Activated CD4-positive, alpha-beta memory T cell treated with anti-CD3 and anti-CD28 coated beads for 36 hours (primary cell): ENCODE results near the gene OR5P2. TPM values are rescaled to one million over a fixed set of nuclear protein-coding genes. Genes with fewer than 3 reads are reported as not detected.
"Not testable (repeated sequence)": the region's sequence is repeated elsewhere in the genome, so short reads cannot be mapped to it uniquely, and the experiment has no call there.

Source experiments
- CTCF ChIA-PET: fragments of 350-600 bp; sonication (Branson Sonifier 250); formaldehyde crosslinking; loops from one replicate; lab custom pipeline; 2021; ENCODE audit warnings: antibody characterized with exemption, inconsistent platforms; lab: Charles Lee
- POLR2A ChIA-PET: fragments of 350-600 bp; sonication (Branson Sonifier 250); formaldehyde crosslinking; loops from one replicate; lab custom pipeline; 2021; ENCODE audit warnings: antibody characterized with exemption; lab: Charles Lee
- DNase-seq: peaks from one replicate; pipeline ENCODE4 v3.0.0-alpha.2; 2020
- H3K27ac Mint-ChIP-seq: one replicate; pipeline ENCODE4 v1.8.0; 2021; ENCODE audit warnings: mixed read lengths
- H3K27me3 Mint-ChIP-seq: one replicate; pipeline ENCODE4 v1.8.0; 2021; ENCODE audit warnings: mixed read lengths
- H3K36me3 Mint-ChIP-seq: one replicate; pipeline ENCODE4 v1.8.0; 2021; ENCODE audit warnings: mixed read lengths
- H3K4me1 Mint-ChIP-seq: one replicate; pipeline ENCODE4 v1.8.0; 2021; ENCODE audit warnings: low read depth, mixed read lengths
- H3K4me3 Mint-ChIP-seq: one replicate; pipeline ENCODE4 v1.8.0; 2021; ENCODE audit warnings: mild to moderate bottlenecking, mixed read lengths
- H3K9me3 Mint-ChIP-seq: one replicate; pipeline ENCODE4 v1.8.0; 2021; ENCODE audit warnings: mixed read lengths
- intact Hi-C: fragments of 100-400 bp; cut with micrococcal nuclease; formaldehyde crosslinking; loops from one replicate; pipeline ENCODE4 v1.15.1; 2023
- total RNA-seq, 2 experiments: library from RNA; stranded (reverse); gene quantifications; one replicate each; pipeline ENCODE4 v1.2.3, GENCODE V29; 2021

The OR5P2 gene
- total RNA-seq, 2 experiments from 2014 or later: not detected

DNA sequence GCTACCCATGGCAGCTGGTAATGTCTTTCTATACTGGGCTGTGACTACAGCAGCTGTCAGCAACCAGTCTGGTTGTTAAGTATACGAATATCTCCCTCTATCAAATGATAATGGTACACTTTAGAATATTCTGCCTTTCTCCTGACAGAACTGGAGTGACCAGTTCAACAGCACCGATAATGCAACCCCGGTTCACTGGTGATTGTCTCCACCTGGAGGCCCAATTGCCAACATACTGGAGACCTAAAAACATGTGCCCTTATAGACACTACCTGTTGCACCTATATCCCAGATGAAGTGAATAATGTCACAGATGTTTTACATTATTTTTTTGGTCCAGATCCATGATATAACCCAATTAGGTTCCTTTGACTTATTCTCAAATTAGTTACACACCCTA, 21.1 kb downstream of the OR5P2 start:
- CTCF ChIA-PET: no interaction called here
- H3K4me3 Mint-ChIP-seq: no peak overlapping the region
- H3K9me3 Mint-ChIP-seq: no peaks in the 10 kb centered on the region
- H3K27me3 Mint-ChIP-seq: peaks cover 7% of the 10 kb centered on the region
- no peaks in the 10 kb centered on the region for H3K4me1 Mint-ChIP-seq
- POLR2A ChIA-PET: no interaction called here
- intact Hi-C loops: no loop called here
- H3K27ac Mint-ChIP-seq: no peak overlapping the region
- no peak for DNase-seq
- no peaks in the 10 kb centered on the region for H3K36me3 Mint-ChIP-seq

DNA sequence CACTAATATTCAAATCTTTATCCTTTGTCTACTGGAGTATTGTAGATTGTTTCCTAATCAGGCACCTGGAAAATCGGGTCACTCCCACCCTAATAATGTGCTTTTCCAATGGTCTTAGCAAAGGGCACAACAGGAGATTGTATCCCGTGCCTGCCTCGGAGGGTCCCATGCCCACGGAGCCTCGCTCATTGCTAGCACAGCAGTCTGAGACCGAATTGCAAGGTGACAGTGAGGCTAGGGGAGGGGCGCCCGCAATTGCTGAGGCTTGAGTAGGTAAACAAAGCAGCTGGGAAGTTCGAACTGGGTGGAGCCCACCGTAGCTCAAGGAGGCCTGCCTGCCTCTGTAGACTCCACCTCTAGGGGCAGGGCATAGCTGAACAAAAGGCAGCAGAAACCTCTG, 32.4 kb downstream of the OR5P2 start:
- H3K27ac Mint-ChIP-seq, intact Hi-C loops, H3K4me1 Mint-ChIP-seq, POLR2A ChIA-PET, H3K4me3 Mint-ChIP-seq, DNase-seq, H3K36me3 Mint-ChIP-seq, H3K9me3 Mint-ChIP-seq, CTCF ChIA-PET: not testable (repeated sequence)
- H3K27me3 Mint-ChIP-seq: peaks cover 20% of the 10 kb centered on the region

DNA sequence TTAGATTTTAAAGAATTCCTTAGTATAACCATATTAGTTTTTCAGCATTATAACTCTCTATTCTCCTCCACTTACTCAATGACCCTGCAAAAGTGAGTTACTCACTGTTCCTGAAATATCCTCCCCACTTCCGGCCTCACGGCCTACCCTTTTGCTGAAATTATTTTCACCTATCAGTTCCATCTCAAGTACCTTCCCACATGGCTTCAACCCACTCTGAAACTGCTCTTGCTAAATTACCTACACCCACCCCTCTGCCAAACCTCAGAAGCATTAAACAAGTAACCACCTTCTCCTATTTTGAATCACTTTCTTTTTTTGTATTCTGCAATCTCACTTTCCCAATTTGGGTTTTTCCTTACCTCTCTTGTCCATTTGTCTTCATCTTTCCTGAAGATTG, 37.7 kb downstream of the OR5P2 start:
- H3K27ac Mint-ChIP-seq: no peak overlapping the region
- peak; percentile 11 for DNase-seq
- CTCF ChIA-PET: no interaction called here
- intact Hi-C loops: no loop called here
- H3K9me3 Mint-ChIP-seq: no peaks in the 10 kb centered on the region
- no peaks in the 10 kb centered on the region for H3K36me3 Mint-ChIP-seq
- peaks cover 10% of the 10 kb centered on the region for H3K27me3 Mint-ChIP-seq
- no peak overlapping the region for H3K4me3 Mint-ChIP-seq
- POLR2A ChIA-PET: no interaction called here
- peaks cover 5% of the 10 kb centered on the region for H3K4me1 Mint-ChIP-seq

DNA sequence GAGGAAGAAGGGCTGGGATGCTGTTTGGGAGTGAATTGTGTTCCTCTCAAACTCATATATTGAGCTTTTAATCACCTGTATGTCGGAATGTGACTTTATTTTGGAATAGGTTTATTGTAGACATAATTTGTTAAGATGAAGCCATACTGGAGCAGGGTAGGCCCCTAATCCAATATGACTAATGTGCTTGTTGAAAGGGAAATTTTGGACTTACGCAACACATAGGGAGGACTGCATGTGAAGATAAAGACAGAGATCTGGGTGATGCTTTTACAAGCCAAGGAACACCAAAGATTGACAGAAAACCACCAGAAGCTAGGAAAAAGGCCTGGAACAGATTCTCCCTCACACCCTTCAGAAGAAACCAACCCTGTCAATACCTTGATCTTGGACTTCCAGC, 47.3 kb downstream of the OR5P2 start:
- no peak for DNase-seq
- intact Hi-C loops: no loop called here
- Mint-ChIP-seq H3K9me3 (no peaks in the 10 kb centered on the region), H3K27me3 (peaks cover 4% of the 10 kb centered on the region), H3K4me3 (no peak overlapping the region), H3K36me3 (no peaks in the 10 kb centered on the region), H3K4me1 (peaks cover 3% of the 10 kb centered on the region), H3K27ac (no peak overlapping the region)
- ChIA-PET CTCF (interaction anchor here (0.7 kb wide), 1 partner anchor 16 kb away, joined by 3 read pairs; no protein-coding TSS in a partner anchor), POLR2A (no interaction called here)

Other genes with a start within 250 kb of the OR5P2 start
- gene CYB5R2, start 123.4 kb downstream of the OR5P2 start, total RNA-seq: 1 to 10 TPM; 4.4 to 4.7 TPM
- not detected for gene OVCH2, start 90.5 kb downstream of the OR5P2 start, total RNA-seq
- not detected for gene OR5P3, start 33.9 kb upstream of the OR5P2 start, total RNA-seq
- gene OR10A6, start 134.3 kb upstream of the OR5P2 start, total RNA-seq: not detected
- not detected for gene OR10A3, start 144.8 kb upstream of the OR5P2 start, total RNA-seq
- not detected for gene NLRP10, start 168.5 kb upstream of the OR5P2 start, total RNA-seq
- 100 to 1,000 TPM; 309 to 319 TPM for gene EIF3F, start 190.4 kb upstream of the OR5P2 start, total RNA-seq